NCI-H187 treated with DMSO at 0.1 percent for 48 hours (cell line): ENCODE results near the gene MGAT4C.
"Not testable (repeated sequence)": the region's sequence is repeated elsewhere in the genome, so short reads cannot be mapped to it uniquely, and the experiment has no call there.

Experiments used
- DNase-seq: peaks from one replicate; lab custom pipeline; 2025; lab: John Stamatoyannopoulos, UW

Gene MGAT4C

DNA sequence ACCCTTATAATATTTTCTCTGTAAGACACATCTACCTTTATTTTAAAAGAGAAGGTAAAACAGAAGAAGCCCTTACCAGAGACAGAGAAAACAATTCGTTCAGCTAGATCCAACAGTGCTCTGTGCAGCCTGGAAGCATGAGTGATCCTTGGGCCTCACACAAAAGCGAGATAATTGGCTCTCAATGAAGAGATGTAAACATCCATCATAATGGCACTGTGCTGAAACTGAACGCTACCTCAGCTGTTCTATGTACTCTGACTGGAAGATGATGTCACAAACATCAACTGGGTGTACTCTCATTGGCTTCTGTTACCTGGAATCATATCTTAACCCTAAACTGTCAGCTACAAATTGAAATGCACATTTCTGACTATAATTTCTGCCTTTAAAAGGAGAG lies at the start of gene MGAT4C:
MGAT4C (minus strand) TSS at position 229 of the 400 bp plus-strand sequence.
- peak; percentile 92 for DNase-seq

DNA sequence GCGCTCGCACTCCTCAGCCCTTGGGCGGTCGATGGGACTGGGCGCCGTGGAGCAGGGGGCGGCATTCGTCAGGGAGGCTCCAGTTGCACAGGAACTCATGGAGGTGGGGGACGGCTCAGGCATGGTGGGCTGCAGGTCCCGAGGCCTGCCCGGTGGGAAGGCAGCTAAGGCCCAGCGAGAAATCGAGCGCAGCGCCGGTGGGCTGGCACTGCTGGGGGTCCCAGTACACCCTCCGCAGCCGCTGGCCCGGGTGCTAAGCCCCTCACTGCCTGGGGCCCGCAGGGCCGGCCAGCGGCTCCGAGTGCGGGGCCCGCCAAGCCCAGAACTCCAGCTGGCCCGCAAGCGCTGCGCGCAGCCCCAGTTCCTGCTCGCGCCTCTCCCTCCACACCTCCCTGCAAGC lies 40.2 kb upstream of the MGAT4C start:
- DNase-seq: not testable (repeated sequence)

DNA sequence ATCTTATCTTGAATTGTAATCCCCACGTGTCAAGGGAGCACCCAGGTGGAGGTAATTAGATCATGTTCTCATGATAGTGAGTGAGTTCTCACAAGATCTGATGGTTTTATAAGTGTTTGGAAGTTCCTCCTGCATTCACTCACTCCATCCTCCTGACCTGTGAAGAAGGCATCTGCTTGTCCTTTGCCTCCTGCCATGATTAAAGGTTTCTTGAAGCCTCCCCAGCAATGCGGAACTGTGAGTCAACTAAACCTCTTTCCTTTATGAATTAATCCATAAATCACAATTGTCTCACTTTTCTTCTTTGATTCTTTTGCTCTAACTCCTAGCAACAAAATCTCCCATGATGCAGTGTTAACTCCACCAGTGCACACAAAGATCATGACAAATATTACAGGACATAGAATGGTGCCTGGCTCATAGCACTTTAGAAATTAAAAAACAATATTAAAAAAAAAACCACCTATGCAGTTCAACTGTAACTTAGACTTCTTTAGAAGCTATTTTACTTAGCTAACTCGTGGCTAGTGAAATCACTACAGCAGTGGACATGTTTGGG lies 37.6 kb upstream of the MGAT4C start:
- DNase-seq: no peak

DNA sequence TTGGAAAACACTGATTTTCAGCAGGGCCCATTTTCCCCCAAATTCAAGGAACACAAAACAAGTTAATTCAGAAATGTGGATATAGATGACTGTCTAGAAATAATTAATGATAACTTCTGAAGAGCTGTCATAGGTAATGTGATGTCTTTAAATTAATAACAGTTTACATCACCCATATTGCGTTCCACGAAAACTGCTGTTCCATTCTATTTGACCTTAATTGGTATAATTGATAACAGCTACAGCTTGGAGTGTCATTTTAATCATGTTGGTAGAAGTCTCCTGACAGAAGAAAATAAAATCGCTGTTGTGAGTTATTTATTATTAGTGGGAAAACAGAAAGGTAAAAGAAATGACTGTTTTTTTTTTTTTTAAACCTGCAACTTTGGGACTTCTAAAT lies 36.3 kb upstream of the MGAT4C start:
- no peak for DNase-seq

DNA sequence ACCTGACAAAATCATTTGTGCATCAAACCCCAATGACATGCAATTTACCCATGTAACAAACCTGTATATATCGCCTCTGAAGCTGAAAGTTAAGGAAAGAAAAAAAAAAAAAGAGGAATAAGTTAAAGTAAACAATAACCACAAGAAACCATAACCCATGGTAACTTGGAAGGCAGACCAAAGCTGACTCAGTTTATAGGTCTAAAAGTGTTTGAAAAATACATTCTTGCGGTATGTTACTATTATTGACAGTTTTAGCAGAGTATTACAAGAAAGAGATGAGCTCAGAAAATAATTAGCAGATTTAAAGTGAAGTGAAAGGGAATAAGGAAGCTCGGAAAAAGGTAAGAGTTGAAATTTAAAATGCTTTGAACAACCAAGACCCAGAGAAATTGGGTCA lies 34.4 kb upstream of the MGAT4C start:
- DNase-seq: no peak

DNA sequence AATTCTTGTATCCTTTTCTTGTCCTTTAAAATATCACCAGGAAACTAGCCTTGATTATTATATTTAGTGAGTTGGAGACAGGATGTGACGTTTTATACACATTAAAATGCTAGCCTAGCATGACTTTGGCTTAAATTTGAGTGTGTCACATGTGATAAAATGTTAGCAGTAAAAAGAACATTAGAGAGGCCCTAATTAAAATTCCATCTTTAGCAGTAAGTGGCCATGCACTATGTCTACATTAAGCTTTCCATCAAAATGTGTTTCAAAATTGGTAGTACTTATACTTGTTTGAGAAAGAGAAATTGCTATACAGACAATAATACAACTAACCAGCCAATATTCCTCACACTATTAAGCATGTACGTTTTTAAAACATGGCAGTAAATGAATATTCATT lies 29.9 kb upstream of the MGAT4C start:
- DNase-seq: no peak

DNA sequence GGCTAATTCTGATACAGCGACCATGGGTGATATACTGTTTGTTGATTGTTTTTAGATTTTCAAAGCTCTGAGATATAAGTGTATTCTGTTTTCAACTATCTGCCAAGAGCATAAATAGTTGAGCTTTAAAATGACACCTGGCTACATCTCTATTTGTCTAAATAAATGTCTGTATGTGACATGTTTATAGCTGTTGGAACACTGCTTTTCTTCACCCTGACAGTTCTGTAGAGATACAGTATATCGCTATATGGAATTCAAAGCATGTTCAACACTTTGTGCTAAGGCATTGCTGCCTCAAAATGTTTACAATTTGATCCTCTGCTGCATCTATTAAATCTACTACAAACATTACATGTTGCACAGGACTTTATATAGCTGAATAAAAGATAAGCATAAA lies 27.4 kb upstream of the MGAT4C start:
- DNase-seq: no peak

DNA sequence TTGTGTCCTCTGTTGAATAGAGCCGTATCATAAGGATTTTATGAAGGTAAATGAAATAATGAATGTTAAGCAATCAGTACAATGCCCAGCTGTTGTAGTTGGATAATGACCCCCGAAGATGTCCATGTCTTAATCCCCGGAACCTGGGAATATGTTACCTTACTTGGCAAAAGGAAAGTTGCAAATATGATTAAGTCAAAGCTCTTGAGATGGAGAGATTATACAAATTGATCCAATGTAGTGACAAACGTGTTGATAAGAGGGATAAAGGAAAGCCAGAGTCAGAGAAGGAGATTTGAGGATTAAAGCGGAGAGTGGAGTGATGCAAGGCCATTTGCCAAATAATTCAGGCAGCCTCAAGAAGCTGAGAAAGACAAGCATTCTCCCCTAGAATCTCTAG lies 19.2 kb upstream of the MGAT4C start:
- no peak for DNase-seq

DNA sequence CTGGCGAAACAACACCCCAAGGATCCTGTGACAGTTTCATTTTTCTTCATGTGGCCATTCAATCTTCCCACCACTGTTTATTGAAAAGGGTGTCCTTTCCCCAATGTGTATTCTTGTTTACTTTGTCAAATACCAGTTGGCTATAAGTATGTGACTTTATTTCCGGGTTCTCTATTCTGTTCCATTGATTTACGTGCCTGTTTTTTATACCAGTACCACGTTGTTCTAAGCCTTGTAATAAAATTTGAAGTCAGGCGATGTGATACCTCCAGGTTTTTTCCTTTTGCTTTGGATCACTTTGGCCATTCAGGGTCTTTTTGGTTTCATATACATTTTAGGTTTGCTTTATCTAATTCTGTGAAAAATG lies 9.1 kb upstream of the MGAT4C start:
- DNase-seq: no peak

DNA sequence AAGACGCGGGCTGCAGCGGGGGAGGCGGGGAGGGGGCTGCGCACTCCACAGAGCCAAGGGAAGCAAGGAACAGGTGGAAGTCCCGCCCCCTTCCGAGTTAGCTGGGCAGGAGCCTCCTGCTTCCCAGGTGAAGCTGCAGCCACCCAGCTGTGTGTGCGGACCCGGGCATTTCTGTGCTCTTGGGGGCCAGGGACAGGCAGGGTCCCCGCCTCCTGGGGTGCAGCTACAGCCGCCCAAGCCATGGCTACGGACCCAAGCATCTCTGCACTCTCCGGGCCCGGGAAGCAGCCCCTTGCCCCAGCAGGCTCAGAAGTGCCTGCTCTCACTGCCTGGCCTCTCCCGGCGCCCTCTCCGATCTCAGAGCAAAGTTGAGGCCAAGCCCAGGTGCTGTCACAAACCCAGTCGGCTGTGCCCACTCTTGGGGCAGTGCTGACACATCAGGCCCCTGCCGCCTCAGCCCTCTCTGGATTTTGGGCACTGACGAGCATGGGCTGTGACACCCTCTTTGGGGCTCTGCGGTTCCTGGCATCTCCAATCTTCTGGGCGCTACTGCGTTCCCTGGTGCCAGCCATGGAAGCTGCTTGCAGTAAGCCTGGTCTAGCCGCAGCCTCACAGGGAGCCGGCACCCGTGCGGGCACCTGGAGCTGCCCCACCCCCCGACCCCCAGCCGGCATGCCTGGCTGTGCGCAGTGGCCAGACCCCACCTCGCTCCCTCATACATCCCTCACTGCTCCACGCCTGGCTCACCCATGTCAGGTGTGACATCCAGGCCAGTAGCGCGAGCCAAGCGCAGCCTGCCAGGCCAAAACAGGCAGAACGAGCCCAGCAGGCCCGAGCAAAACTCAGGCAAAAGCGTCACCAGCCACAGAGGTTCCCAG lies 8.5 kb upstream of the MGAT4C start:
- peak; percentile 20 for DNase-seq

DNA sequence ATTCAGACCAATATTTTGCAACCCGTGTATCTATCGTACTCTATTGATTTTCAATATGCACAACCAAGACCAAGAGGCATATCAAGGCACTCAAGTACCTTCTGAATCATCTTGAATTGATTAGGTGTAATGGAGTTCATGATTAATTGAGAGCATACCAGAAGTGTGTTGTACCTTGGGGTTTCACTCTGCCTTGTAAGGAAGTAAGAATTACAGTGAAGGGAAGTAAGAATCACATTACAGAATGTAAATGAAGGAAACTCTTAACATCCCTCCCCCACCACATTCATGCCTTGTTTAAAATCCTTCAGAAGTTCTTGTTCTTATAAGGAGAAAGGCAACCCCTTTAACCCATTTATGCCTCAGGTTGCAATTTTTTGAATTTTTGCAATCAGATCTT lies 5.4 kb upstream of the MGAT4C start:
- DNase-seq: no peak

DNA sequence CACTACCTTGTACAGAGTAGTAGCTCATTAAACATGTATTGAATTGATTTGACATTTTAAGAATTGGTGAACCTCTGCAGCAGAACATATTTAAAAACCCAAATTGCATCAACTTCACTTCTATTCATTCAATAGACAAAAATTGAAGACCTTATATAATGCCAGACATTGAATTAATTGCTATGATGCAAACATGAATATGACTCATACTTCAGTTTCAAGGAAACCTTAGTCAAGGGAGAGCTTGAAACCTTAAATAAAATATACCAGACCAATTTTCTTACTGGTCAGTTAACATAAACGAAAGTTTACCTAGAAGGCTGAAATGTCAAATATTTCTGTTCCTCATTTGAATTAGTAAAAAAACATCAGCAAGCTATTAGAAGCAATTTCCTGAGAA lies 5.0 kb upstream of the MGAT4C start:
- no peak for DNase-seq

DNA sequence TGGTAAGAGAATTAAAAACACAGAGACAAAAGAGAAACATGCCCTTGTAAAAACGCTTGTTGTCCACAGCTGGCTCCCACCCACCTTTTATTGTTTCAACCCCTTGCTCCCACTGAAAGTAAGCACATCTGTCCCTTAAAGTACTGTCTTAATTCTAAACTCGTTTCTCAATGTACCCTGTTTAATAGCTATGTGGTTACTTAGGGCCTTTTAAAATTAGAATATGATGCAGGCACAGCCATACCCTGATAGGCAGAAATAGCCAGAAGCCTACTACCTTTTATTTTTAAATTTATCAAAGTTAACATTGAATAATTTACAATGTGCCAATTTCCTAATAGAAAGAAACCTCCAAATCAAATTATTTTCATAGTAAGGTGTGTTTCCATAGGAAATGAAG lies 4.0 kb upstream of the MGAT4C start:
- DNase-seq: no peak

DNA sequence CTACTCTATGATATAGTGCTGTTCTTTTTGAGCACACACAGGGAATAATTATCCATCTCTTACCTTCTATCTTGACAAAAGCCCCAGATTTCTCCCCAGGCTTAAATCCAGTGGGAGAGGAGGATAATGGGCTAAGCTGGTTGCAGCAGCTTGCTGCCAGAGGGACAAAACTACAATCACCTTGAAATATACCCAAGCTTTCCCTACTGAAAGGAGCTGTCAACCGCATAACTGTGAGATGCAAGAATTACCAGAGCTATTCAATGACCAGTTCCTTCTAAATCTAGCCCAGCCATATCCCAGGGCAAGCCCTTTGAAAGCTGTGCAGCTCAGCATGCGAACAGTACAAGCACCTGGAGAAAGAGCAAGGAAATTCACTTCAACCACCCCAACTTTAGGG lies 943 bp upstream of the MGAT4C start:
- DNase-seq: no peak

DNA sequence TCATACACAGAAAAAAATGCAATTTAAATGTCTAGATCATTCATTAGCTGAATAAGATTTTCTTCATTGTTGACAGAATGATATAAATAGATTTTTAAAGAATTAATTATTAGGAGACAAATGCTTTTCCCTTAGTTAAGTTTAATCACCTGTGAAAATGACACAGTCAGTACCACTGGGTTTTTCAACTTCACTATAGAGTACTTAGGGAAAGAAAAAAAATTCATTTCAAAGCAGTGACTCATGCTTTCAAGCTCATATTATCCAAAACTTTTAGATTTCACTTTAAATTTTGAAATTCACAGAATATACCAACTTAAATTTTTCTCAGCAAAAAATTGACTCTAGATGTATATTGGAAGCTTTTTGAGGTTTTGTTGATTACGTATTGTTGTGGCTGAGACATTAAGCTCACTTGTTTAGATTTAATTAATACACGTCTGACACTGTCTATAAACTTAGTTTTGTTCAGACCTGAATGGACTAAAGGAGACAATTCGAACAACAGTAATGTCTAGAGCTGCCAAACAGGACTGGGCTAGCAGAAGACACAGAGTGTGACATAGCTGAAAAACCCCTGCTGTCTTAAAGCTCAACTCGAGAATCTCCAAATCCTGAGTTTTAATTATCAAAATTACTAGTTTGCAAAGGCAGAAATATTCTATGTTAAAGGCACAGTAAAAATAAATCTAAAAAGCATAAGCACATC lies 1.6 kb downstream of the MGAT4C start:
- DNase-seq: no peak

DNA sequence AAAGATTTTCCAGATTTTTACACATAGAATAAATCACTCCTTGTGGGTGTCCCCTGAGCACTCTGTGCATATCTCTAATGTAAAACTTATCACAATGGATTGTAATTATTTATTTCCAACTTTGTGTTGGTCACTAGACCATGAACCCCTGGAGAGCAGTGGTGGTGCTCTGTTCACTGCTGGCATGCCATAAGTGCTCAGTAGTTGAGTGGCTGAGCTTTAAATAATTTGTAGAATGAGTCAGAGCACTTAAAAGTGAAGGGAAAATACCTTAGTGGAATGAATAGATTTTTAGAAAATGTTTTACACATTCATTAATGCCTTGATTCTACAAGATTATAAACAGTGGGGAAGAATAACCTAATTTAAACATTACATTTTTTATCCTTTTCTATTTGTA lies 6.3 kb downstream of the MGAT4C start:
- DNase-seq: no peak

DNA sequence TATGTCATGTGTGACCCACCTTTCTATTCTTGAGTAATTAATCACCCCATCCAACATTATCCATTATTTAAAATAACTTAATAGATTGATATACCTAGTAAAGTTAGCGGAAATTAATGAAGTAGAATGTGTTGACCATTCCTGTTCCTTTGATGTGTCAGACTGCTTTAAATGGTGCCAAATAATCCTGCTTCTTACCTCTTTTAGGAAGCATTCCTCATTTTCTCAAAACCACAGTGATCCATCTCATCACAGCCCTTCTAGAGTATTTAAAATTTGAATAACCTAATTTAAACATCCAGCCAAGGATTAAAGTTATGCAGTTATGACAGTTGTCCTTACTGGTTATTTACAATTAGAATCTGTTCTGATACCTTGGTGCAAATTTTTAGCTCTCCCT lies 6.9 kb downstream of the MGAT4C start:
- DNase-seq: no peak

DNA sequence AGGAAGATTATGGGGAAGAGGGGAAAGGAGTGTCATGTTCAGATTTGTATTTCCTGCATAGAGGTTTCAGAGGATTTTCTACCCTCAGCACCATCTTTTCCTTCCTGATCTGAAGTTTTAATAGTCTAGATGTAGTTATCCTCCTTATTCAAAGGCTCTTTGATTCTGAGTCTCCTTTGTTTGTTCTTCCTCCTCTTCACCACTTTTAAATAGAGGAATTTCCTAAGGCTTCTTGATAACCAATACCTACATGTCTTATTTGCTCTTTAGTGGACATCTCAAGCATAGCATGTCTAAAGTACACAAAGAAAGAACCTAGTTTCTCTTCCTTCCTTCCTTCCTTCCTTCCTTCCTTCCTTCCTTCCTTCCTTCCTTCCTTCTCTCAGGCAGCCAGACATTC lies 8.3 kb downstream of the MGAT4C start:
- no peak for DNase-seq

DNA sequence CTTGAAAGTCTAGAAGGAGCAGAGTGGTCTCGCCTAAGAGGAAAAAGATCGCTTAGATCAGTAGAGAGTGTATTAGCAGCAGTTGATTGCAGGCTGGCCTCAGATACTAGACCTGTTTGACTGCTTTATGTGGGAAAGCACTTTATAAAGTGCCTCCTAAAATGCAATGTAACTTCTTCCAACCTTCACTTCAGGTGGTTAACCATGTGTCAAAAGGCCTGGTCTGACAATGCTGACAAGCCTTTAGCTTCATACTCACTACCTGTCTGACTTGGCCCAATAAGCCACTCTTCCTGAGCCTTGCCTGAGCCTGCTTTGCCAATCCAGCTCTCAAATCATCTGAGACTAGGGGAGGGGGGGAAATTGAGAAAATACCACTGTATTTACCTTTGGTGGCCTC lies 14.6 kb downstream of the MGAT4C start:
- DNase-seq: no peak

DNA sequence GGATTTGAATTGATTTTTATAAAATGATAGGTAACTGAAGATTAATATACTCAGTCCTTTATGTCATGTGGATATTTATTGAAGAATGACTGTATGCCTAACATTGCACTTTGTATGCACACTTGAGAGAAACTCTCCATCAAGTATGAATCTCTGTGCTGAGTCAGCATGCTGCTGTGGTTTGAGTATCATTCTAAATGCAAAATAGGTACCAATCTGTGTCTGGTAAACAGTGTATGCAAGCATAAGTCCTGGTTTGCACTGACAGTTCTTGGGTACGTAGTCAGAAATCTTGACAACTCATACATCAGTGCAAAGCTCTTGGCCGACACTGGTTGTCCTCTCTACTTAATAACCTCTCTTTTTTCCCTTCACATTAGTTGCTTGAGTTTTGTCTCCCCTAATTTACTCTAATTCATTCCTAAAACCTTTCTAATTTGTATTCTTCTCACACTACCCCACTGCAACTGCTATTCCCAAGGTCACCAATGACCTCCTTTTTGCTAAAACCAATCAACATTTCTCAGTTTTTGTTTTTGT lies 21.8 kb downstream of the MGAT4C start:
- DNase-seq: no peak

DNA sequence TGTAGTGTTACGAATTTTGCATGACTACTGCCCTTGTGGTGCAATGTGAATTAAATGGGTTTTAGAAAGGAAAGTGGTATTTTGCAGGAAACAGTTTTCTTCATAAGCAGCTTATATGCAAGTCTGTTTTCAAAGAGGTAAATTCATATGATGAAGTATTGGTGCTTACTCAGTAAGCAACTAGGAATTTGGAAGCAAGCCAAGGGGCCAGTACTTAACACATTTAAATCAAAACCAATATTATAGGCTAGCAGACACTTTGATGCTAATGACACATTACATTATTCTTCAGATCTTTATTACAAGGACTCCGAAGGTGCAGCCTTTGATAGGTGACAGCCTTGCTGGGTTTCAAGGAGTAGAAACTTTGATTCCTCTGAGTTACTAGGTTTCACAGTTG lies 23.1 kb downstream of the MGAT4C start:
- no peak for DNase-seq

DNA sequence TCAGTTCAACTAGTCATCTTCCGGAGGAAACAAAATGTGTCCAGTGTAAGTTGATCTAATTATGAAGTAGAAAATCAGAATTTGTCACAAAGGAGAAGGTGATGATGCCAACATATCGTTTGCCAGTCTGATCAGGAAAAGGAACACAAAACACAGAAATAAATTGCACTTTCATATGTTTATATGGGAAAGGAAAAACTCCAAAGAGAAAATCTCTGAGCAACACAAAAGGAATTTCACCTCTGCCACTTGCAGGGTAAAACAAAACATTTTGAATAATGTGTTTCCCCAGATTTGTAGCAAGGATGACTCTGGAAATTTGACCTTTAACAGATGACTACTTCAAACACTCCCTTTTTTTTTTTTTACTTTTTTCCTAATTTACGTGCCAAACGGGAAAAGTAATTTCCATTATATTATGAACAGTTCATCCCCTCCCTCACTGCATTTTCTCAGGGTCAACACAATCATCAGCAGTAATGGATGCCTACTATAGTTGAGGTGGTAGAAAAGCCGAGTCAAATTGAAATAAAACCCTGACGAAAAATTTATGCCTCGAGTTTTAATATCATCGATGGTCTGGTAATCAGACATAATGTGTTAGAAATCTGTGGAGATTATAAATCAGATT lies 25.6 kb downstream of the MGAT4C start:
- DNase-seq: no peak

DNA sequence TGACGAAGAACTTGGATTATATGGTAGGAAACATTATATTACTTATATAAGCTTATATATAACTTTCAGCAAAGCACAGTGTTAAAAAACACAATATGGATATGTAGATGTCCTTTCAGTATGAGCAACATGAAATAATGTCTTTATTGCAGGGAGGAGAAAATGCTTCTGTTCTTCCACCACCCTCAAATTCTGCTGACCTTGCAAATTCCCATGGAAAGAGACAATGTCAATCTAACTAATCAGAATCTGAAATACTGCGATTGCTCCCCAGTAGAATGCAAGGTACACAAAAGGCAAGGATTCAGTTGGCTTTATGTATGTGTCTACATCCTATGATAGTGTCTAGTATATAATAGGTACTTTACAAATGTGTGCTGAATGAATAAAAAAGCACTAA lies 26.4 kb downstream of the MGAT4C start:
- no peak for DNase-seq
